GM19193 (cell line): ENCODE results near the gene NAALADL1.

Experiments used
- POLR2A ChIP-seq: IDR thresholded peaks from 4 replicates; pipeline ENCODE4 v1.6.1; 2011; ENCODE audit not compliant: insufficient read depth, insufficient read length; ENCODE audit errors: extremely low read depth

Gene NAALADL1

GRCh38 chr11:65043881-65044501 is 14.4 kb downstream of the NAALADL1 start:
- no peak for TF ChIP-seq POLR2A

GRCh38 chr11:65042891-65043290 is 15.5 kb downstream of the NAALADL1 start:
- no peak for TF ChIP-seq POLR2A

GRCh38 chr11:65040847-65041622 is 17.3 kb downstream of the NAALADL1 start, which contains the start of gene SAC3D1:
Gene SAC3D1, plus strand, starts transcription at chr11:65041210. Its CDS starts 83 bp downstream, at chr11:65041293.
- peak; percentile 67 for TF ChIP-seq POLR2A

- TF ChIP-seq POLR2A: no peak
These were observed 17.9 kb downstream of the NAALADL1 start for GRCh38 chr11:65040520-65040846.

- no peak for TF ChIP-seq POLR2A
These were observed 21.4 kb downstream of the NAALADL1 start for GRCh38 chr11:65036931-65037330.

GRCh38 chr11:65035579-65035978 is 22.8 kb downstream of the NAALADL1 start:
- no peak for TF ChIP-seq POLR2A

- TF ChIP-seq POLR2A: no peak
These were observed 23.9 kb downstream of the NAALADL1 start for GRCh38 chr11:65034423-65034822.

- TF ChIP-seq POLR2A: no peak
These were observed 26.1 kb downstream of the NAALADL1 start for GRCh38 chr11:65032216-65032615.

- peak; percentile 73 for TF ChIP-seq POLR2A
These were observed 30.9 kb downstream of the NAALADL1 start, which contains the start of gene SNX15 for GRCh38 chr11:65027213-65028067. Gene SNX15, plus strand, starts transcription at chr11:65027439. Its CDS starts 99 bp downstream, at chr11:65027538.

- TF ChIP-seq POLR2A: no peak
These were observed 31.5 kb downstream of the NAALADL1 start for GRCh38 chr11:65026810-65027209.

- TF ChIP-seq POLR2A: no peak
These were observed 36.8 kb downstream of the NAALADL1 start for GRCh38 chr11:65021509-65021908.

- TF ChIP-seq POLR2A: no peak
These were observed 37.4 kb downstream of the NAALADL1 start for GRCh38 chr11:65021003-65021402.

GRCh38 chr11:65019824-65020223 is 38.5 kb downstream of the NAALADL1 start:
- no peak for TF ChIP-seq POLR2A

GRCh38 chr11:65017937-65018336 is 40.4 kb downstream of the NAALADL1 start:
- no peak for TF ChIP-seq POLR2A

- no peak for TF ChIP-seq POLR2A
These were observed 41.6 kb downstream of the NAALADL1 start for GRCh38 chr11:65016705-65017104.
